Spleen (tissue), 11 donors: ENCODE measurements around the gene AADAT. TPM values are rescaled to one million over a fixed set of nuclear protein-coding genes. Genes with fewer than 3 reads are reported as not detected.

Experiments used
- DNase-seq: peaks from one replicate; pipeline ENCODE4 v3.0.0-alpha.2; 2020
- H3K27ac ChIP-seq, 8 donors: fragments of 200-600 bp; sonication (generic) in 7 of 8; 1 replicate in 4 of 8; 2 replicates in 4 of 8; pipeline versions ENCODE4 v1.5.0 to v1.8.0; 2016 to 2021; ENCODE audit warnings: inconsistent platforms in 4 of 8, mild to moderate bottlenecking in 4 of 8, moderate library complexity in 1 of 8
- H3K27me3 ChIP-seq, 7 donors: fragments of 200-600 bp; sonication (generic) in 6 of 7; replicated peaks in 1 of 7; 1 replicate in 4 of 7; 2 replicates in 3 of 7; pipeline versions ENCODE4 v1.5.0 to v1.8.0; 2016 to 2021; ENCODE audit warnings: inconsistent platforms in 3 of 7, mild to moderate bottlenecking in 1 of 7
- H3K36me3 ChIP-seq, 6 donors: fragments of 200-600 bp; sonication (generic) in 5 of 6; 1 replicate in 4 of 6; 2 replicates in 2 of 6; pipeline versions ENCODE4 v1.5.0 to v1.8.0; 2016 to 2021; ENCODE audit warnings: inconsistent platforms in 2 of 6
- H3K4me1 ChIP-seq, 6 donors: fragments of 200-600 bp; sonication (generic) in 5 of 6; 1 replicate in 3 of 6; 2 replicates in 3 of 6; pipeline versions ENCODE4 v1.5.0 to v1.8.0; 2016 to 2021; ENCODE audit warnings: inconsistent platforms in 3 of 6
- H3K4me3 ChIP-seq, 8 donors: fragments of 200-600 bp; sonication (generic) in 7 of 8; 1 replicate in 4 of 8; 2 replicates in 4 of 8; pipeline versions ENCODE4 v1.5.0 to v1.8.0; 2016 to 2021; ENCODE audit warnings: inconsistent platforms in 4 of 8, mild to moderate bottlenecking in 4 of 8, moderate library complexity in 2 of 8
- H3K9me3 ChIP-seq, 8 donors: fragments of 200-600 bp; sonication (generic) in 7 of 8; 1 replicate in 4 of 8; 2 replicates in 4 of 8; pipeline versions ENCODE4 v1.5.0 to v1.8.0; 2016 to 2021; ENCODE audit warnings: inconsistent platforms in 4 of 8
- CTCF ChIP-seq, 11 experiments: fragments of 200-600 bp in 7 of 11; fragments of 450-650 bp in 4 of 11; sonication (generic) in 4 of 11; IDR thresholded peaks in 8 of 11; conservative IDR thresholded peaks in 3 of 11; 1 replicate in 7 of 11; 2 replicates in 4 of 11; pipeline versions ENCODE4 v1.4.0 to v1.8.0; 2016 to 2021; ENCODE audit warnings: antibody characterized with exemption in 11 of 11, inconsistent platforms in 4 of 11, mild to moderate bottlenecking in 1 of 11
- POLR2A ChIP-seq, 3 donors: fragments of 450-650 bp; IDR thresholded peaks; one replicate each; pipeline ENCODE4 v1.5.1; 2017; ENCODE audit warnings: antibody characterized with exemption in 3 of 3, mild to moderate bottlenecking in 1 of 3
- POLR2AphosphoS5 ChIP-seq, 3 donors: sonication (generic); formaldehyde crosslinking; IDR thresholded peaks; one replicate each; pipeline ENCODE4 v1.5.1; 2017; ENCODE audit warnings: antibody characterized with exemption in 3 of 3
- WGBS, 5 donors: extraction: QIAGEN DNeasy Blood & Tissue Kit in 3 of 5; methylation state at CpG; one replicate each; pipeline versions ENCODE4 v1.1.5 to v1.1.7; 2013 to 2018; 5-methylcytosine and 5-hydroxymethylcytosine counted together
- intact Hi-C: fragments of 100-400 bp; cut with DNase I; formaldehyde crosslinking; loops from one replicate; pipeline ENCODE4 v1.15.0; 2023; ENCODE audit warnings: low total_unique reads
- polyA plus RNA-seq, 3 donors: library from polyadenylated mRNA; stranded (reverse); fragments of 200-250 nt; gene quantifications; one replicate each; pipeline ENCODE4 v1.2.1, GENCODE V29; 2013
- total RNA-seq, 7 donors: library from RNA; depleted of rRNA in 3 of 7; stranded (reverse); fragments of >200 nt in 3 of 7; fragmentation: NEBNext Ultra II Directional in 4 of 7; extraction: Animal tissue kit (Norgen Biotek cat#: 25700) in 4 of 7; gene quantifications; one replicate each; pipeline versions ENCODE4 v1.1.0 to v1.2.1, GENCODE V29; 2016 to 2021
- donor health status: healthy with polysubstance abuse.
- donor health status: DM: no; HTN: no; CAD: no; lungs with moderate emphysema.
- donor health status: DM: no; HTN: no; CAD: no.
- donor health status: Bipolar disorder and iron deficiency.
- donor health status: healthy.
- donor health status: DM: no; HTN: no; CAD: no.
- donor health status: DM: yes; HTN: yes; CAD: no.

The AADAT gene
- total and polyA plus RNA-seq, 10 donors = 0.89 to 5.0 (median 1.4) TPM

GRCh38 chr4:170091069-170091696, 1.4 kb upstream of the AADAT start:
- 92 to 95% (median 94%) methylated on average over 38 to 47 of the region's 47 CpGs for WGBS, 5 donors
- H3K4me3 ChIP-seq = no peak overlapping the region
- no peak for DNase-seq

GRCh38 chr4:170090352-170091052, 746 bp upstream of the AADAT start:
- H3K27ac ChIP-seq = peak overlapping the region in 1 of 8 donors; percentile 59
- no peaks in the 10 kb centered on the region for H3K36me3 ChIP-seq
- TF ChIP-seq CTCF (IDR thresholded peaks at IDR 0.05 in 8 of 11, conservative IDR thresholded peaks at IDR 0.05 in 3 of 11) (no peak), POLR2AphosphoS5 (IDR thresholded peaks at IDR 0.05) (peak in 1 of 3 donors; percentile 1)
- peaks cover 0 to 46% (median 12%) of the 10 kb centered on the region in 7 donors for H3K27me3 ChIP-seq
- WGBS, 5 donors = 19 to 27% (median 22%) methylated on average over 9 of the region's 9 CpGs
- peaks cover 4 to 16% (median 12%) of the 10 kb centered on the region in 6 donors for H3K4me1 ChIP-seq
- intact Hi-C loops = no loop called here
- no peak for DNase-seq
- H3K9me3 ChIP-seq = no peaks in the 10 kb centered on the region
- H3K4me3 ChIP-seq = peak overlapping the region; percentile 38 to 71 (median 46)

More at GRCh38 chr4:170091069-170091696, 1.4 kb upstream of the AADAT start:
- Histone ChIP-seq H3K27me3 (peaks cover 0 to 46% (median 12%) of the 10 kb centered on the region in 7 donors), H3K36me3 (no peaks in the 10 kb centered on the region), H3K4me1 (peaks cover 4 to 16% (median 12%) of the 10 kb centered on the region in 6 donors), H3K27ac (no peak overlapping the region), H3K9me3 (no peaks in the 10 kb centered on the region)
- intact Hi-C loops = no loop called here
- TF ChIP-seq CTCF (IDR thresholded peaks at IDR 0.05 in 8 of 11, conservative IDR thresholded peaks at IDR 0.05 in 3 of 11) = no peak
- no peak for TF ChIP-seq POLR2AphosphoS5 (IDR thresholded peaks at IDR 0.05)
- no peak for TF ChIP-seq POLR2A (IDR thresholded peaks at IDR 0.05)

GRCh38 chr4:170089274-170089667, 485 bp downstream of the AADAT start:
- Histone ChIP-seq H3K36me3 (no peaks in the 10 kb centered on the region), H3K27me3 (peaks cover 0 to 46% (median 12%) of the 10 kb centered on the region in 7 donors), H3K27ac (peak overlapping the region in 4 of 8 donors; percentile 29 to 59 (median 49)), H3K4me1 (peaks cover 4 to 16% (median 12%) of the 10 kb centered on the region in 6 donors), H3K9me3 (no peaks in the 10 kb centered on the region), H3K4me3 (peak overlapping the region; percentile 38 to 71 (median 46))
- intact Hi-C loops = no loop called here
- DNase-seq = no peak
- no peak for TF ChIP-seq CTCF (IDR thresholded peaks at IDR 0.05 in 8 of 11, conservative IDR thresholded peaks at IDR 0.05 in 3 of 11)
- TF ChIP-seq POLR2A (IDR thresholded peaks at IDR 0.05) = no peak
- 1 to 3% (median 2%) methylated on average over 16 to 18 of the region's 18 CpGs for WGBS, 5 donors

- no peak for DNase-seq
- Histone ChIP-seq H3K9me3 (no peaks in the 10 kb centered on the region), H3K4me3 (peak overlapping the region in 3 of 8 donors; percentile 49 to 71 (median 54)), H3K27me3 (peaks cover 0 to 46% (median 12%) of the 10 kb centered on the region in 7 donors), H3K4me1 (peaks cover 4 to 16% (median 12%) of the 10 kb centered on the region in 6 donors), H3K36me3 (no peaks in the 10 kb centered on the region), H3K27ac (no peak overlapping the region)
- TF ChIP-seq POLR2AphosphoS5 (IDR thresholded peaks at IDR 0.05) = no peak
- TF ChIP-seq CTCF (IDR thresholded peaks at IDR 0.05 in 8 of 11, conservative IDR thresholded peaks at IDR 0.05 in 3 of 11) = no peak
- no peak for TF ChIP-seq POLR2A (IDR thresholded peaks at IDR 0.05)
- 71 to 86% (median 73%) methylated on average over 2 of the region's 2 CpGs for WGBS, 5 donors
- intact Hi-C loops = no loop called here
These were observed 1.0 kb downstream of the AADAT start for GRCh38 chr4:170088716-170089115.
